Sigmoid colon (tissue), 7 donors: ENCODE measurements around the gene TOX2. TPM values are rescaled to one million over a fixed set of nuclear protein-coding genes. Genes with fewer than 3 reads are reported as not detected.
A peak's percentile ranks its signal among the peaks of the same experiment; 100 is the strongest.

ENCODE experiments used
- DNase-seq: peaks from one replicate; pipeline ENCODE4 v3.0.0-alpha.2; 2019
- H3K27ac ChIP-seq, 4 donors: fragments of 200-600 bp; sonication (generic); one replicate each; pipeline ENCODE4 v1.5.1; 2016 to 2019; ENCODE audit warnings: mild to moderate bottlenecking in 1 of 4
- H3K27me3 ChIP-seq, 3 donors: fragments of 200-600 bp; sonication (generic); one replicate each; pipeline ENCODE4 v1.5.1; 2019; ENCODE audit warnings: mild to moderate bottlenecking in 1 of 3
- H3K36me3 ChIP-seq, 4 donors: fragments of 200-600 bp; sonication (generic); one replicate each; pipeline ENCODE4 v1.5.1; 2016 to 2019
- H3K4me1 ChIP-seq, 4 donors: fragments of 200-600 bp; sonication (generic); one replicate each; pipeline ENCODE4 v1.5.1; 2017 to 2019
- H3K4me3 ChIP-seq, 4 donors: fragments of 200-600 bp; sonication (generic); one replicate each; pipeline ENCODE4 v1.5.1; 2017 to 2019; ENCODE audit warnings: mild to moderate bottlenecking in 2 of 4, moderate library complexity in 1 of 4
- H3K9me3 ChIP-seq, 4 donors: fragments of 200-600 bp in 3 of 4; sonication (generic) in 3 of 4; one replicate each; pipeline versions ENCODE4 v1.5.1 to v1.6.1; 2013 to 2019
- CTCF ChIP-seq, 4 experiments: fragments of 450-650 bp in 3 of 4; fragments of 200-600 bp in 1 of 4; IDR thresholded peaks; one replicate each; pipeline ENCODE4 v1.5.1; 2016 to 2019; ENCODE audit warnings: antibody characterized with exemption in 4 of 4, mild to moderate bottlenecking in 3 of 4, moderate library complexity in 2 of 4
- EP300 ChIP-seq, 4 donors: sonication (generic); formaldehyde crosslinking; IDR thresholded peaks; one replicate each; pipeline ENCODE4 v1.6.1; 2017; ENCODE audit warnings: antibody characterized with exemption in 4 of 4
- POLR2A ChIP-seq, 2 donors: fragments of 450-650 bp; IDR thresholded peaks; one replicate each; pipeline ENCODE4 v1.6.1; 2016; ENCODE audit warnings: antibody characterized with exemption in 2 of 2, mild to moderate bottlenecking in 2 of 2, moderate library complexity in 2 of 2
- POLR2AphosphoS5 ChIP-seq, 4 donors: sonication (generic); formaldehyde crosslinking; IDR thresholded peaks; one replicate each; pipeline ENCODE4 v1.6.1; 2017; ENCODE audit warnings: antibody characterized with exemption in 4 of 4
- WGBS, 2 donors: extraction: QIAGEN DNeasy Blood & Tissue Kit; methylation state at CpG; one replicate each; pipeline ENCODE4 v1.1.7; 2013; 5-methylcytosine and 5-hydroxymethylcytosine counted together
- intact Hi-C: fragments of 100-400 bp; cut with DNase I; formaldehyde crosslinking; loops from one replicate; pipeline ENCODE4 v1.15.1; 2023
- polyA plus RNA-seq, 3 donors: library from polyadenylated mRNA; stranded (reverse); fragments of 200-250 nt; gene quantifications; one replicate each; pipeline ENCODE4 v1.2.3, GENCODE V29; 2013
- total RNA-seq, 4 donors: library from RNA; depleted of rRNA; stranded (reverse); fragments of >200 nt; gene quantifications; one replicate each; pipeline ENCODE4 v1.1.0, GENCODE V29; 2016
- donor health status: healthy with polysubstance abuse.
- donor health status: Bipolar disorder and iron deficiency.
- donor health status: healthy.

Gene TOX2
- total and polyA plus RNA-seq, 7 donors: 0.27 to 8.1 (median 1.7) TPM

GRCh38 chr20:44017211-44017610 lies 102.6 kb downstream of the TOX2 start:
- Histone ChIP-seq H3K4me3 (no peak overlapping the region), H3K36me3 (no peaks in the 10 kb centered on the region), H3K4me1 (peaks cover 0 to 60% (median 42%) of the 10 kb centered on the region in 4 donors), H3K27ac (peak overlapping the region; percentile 29 to 87 (median 81)), H3K27me3 (peaks cover 0 to 3% (median 0%) of the 10 kb centered on the region in 3 donors), H3K9me3 (no peaks in the 10 kb centered on the region)
- TF ChIP-seq CTCF (IDR thresholded peaks at IDR 0.05): no peak
- no peak for TF ChIP-seq POLR2A (IDR thresholded peaks at IDR 0.05)
- TF ChIP-seq POLR2AphosphoS5 (IDR thresholded peaks at IDR 0.05): no peak
- TF ChIP-seq EP300 (IDR thresholded peaks at IDR 0.05): no peak
- no peak for DNase-seq
- 93 to 94% methylated on average over 11 of the region's 11 CpGs for WGBS, 2 donors
- intact Hi-C loops: loop anchor here (5.0 to 10.0 kb wide), 3 partner anchors 65 to 250 kb away; no protein-coding TSS in a partner anchor

- Histone ChIP-seq H3K27ac (peak overlapping the region; percentile 76 to 87 (median 81)), H3K27me3 (peaks cover 0 to 3% (median 0%) of the 10 kb centered on the region in 3 donors), H3K4me3 (peak overlapping the region in 1 of 4 donors; percentile 6), H3K4me1 (peaks cover 0 to 60% (median 42%) of the 10 kb centered on the region in 4 donors), H3K36me3 (no peaks in the 10 kb centered on the region), H3K9me3 (no peaks in the 10 kb centered on the region)
- TF ChIP-seq CTCF (IDR thresholded peaks at IDR 0.05): no peak
- no peak for TF ChIP-seq EP300 (IDR thresholded peaks at IDR 0.05)
- TF ChIP-seq POLR2A (IDR thresholded peaks at IDR 0.05): no peak
- no peak for TF ChIP-seq POLR2AphosphoS5 (IDR thresholded peaks at IDR 0.05)
- intact Hi-C loops: loop anchor here (5.0 to 10.0 kb wide), 3 partner anchors 64 to 251 kb away; no protein-coding TSS in a partner anchor
- no peak for DNase-seq
- 12 to 43% methylated on average over 4 of the region's 4 CpGs for WGBS, 2 donors
Observed at GRCh38 chr20:44017905-44018258, 103.2 kb downstream of the TOX2 start.

GRCh38 chr20:44018259-44018941 lies 103.7 kb downstream of the TOX2 start:
- Histone ChIP-seq H3K4me1 (peaks cover 0 to 60% (median 42%) of the 10 kb centered on the region in 4 donors), H3K4me3 (peak overlapping the region in 2 of 4 donors; percentile 6 to 13)
- TF ChIP-seq POLR2A (IDR thresholded peaks at IDR 0.05) (no peak), EP300 (IDR thresholded peaks at IDR 0.05) (peak; percentile 28 to 87 (median 50)), POLR2AphosphoS5 (IDR thresholded peaks at IDR 0.05) (peak in 3 of 4 donors; percentile 75 to 88 (median 76))

GRCh38 chr20:44018942-44019637 lies 104.4 kb downstream of the TOX2 start:
- DNase-seq: no peak
- Histone ChIP-seq H3K4me1 (peaks cover 0 to 60% (median 42%) of the 10 kb centered on the region in 4 donors), H3K36me3 (no peaks in the 10 kb centered on the region), H3K27ac (peak overlapping the region; percentile 76 to 87 (median 81)), H3K4me3 (peak overlapping the region in 2 of 4 donors; percentile 6 to 13), H3K9me3 (no peaks in the 10 kb centered on the region), H3K27me3 (peaks cover 0 to 3% (median 0%) of the 10 kb centered on the region in 3 donors)
- 19 to 53% methylated on average over 2 of the region's 2 CpGs for WGBS, 2 donors
- TF ChIP-seq CTCF (IDR thresholded peaks at IDR 0.05) (no peak), EP300 (IDR thresholded peaks at IDR 0.05) (no peak), POLR2A (IDR thresholded peaks at IDR 0.05) (no peak), POLR2AphosphoS5 (IDR thresholded peaks at IDR 0.05) (no peak)
- intact Hi-C loops: loop anchor here (5.0 to 10.0 kb wide), 3 partner anchors 63 to 252 kb away; no protein-coding TSS in a partner anchor

More at GRCh38 chr20:44018259-44018941, 103.7 kb downstream of the TOX2 start:
- whole genome bisulfite sequencing, 2 donors: 12 to 51% methylated on average over 15 of the region's 15 CpGs
- Histone ChIP-seq H3K36me3 (no peaks in the 10 kb centered on the region), H3K27me3 (peaks cover 0 to 3% (median 0%) of the 10 kb centered on the region in 3 donors), H3K27ac (peak overlapping the region; percentile 76 to 87 (median 81)), H3K9me3 (no peaks in the 10 kb centered on the region)
- intact Hi-C loops: loop anchor here (5.0 to 10.0 kb wide), 3 partner anchors 64 to 251 kb away; no protein-coding TSS in a partner anchor
- DNase-seq: peak; percentile 91
